SU-DHL-6 (cell line): ENCODE results near the gene ERMP1.

Experiments used
- H2AFZ ChIP-seq: fragments of 200-600 bp; sonication (generic); 2 replicates; pipeline ENCODE4 v1.6.1; 2014; ENCODE audit warnings: low read depth, mild to moderate bottlenecking, moderate library complexity, mixed read lengths, antibody characterized with exemption, low read length; ENCODE audit not compliant: severe bottlenecking
- H3F3A ChIP-seq: fragments of 200-600 bp; shearing (Covaris generic); 2 replicates; pipeline ENCODE4 v1.6.0; 2016; ENCODE audit warnings: antibody characterized with exemption, mild to moderate bottlenecking; ENCODE audit not compliant: insufficient read depth
- H3K27ac ChIP-seq: fragments of 200-600 bp; sonication (generic); 2 replicates; pipeline ENCODE4 v1.5.1; 2016; ENCODE audit warnings: low read depth, mild to moderate bottlenecking, low read length, moderate library complexity, mixed read lengths
- H3K27me3 ChIP-seq: fragments of 200-600 bp; sonication (generic), shearing (Covaris generic); 2 replicates; pipeline ENCODE4 v1.6.0; 2014; ENCODE audit warnings: mild to moderate bottlenecking, low read length
- H3K36me3 ChIP-seq: fragments of 200-600 bp; sonication (generic); 2 replicates; pipeline ENCODE4 v1.6.1; 2014; ENCODE audit warnings: mild to moderate bottlenecking, low read length, mixed read lengths
- H3K4me2 ChIP-seq: fragments of 300-600, 200-600 bp; shearing (Covaris generic), sonication (generic); 2 replicates; pipeline ENCODE4 v1.6.0; 2014; ENCODE audit warnings: low read length, low read depth, mild to moderate bottlenecking; ENCODE audit not compliant: poor library complexity, severe bottlenecking
- H3K4me3 ChIP-seq: fragments of 200-600 bp; sonication (generic); 2 replicates; pipeline ENCODE4 v1.5.1; 2014; ENCODE audit warnings: antibody characterized with exemption, low read length, mild to moderate bottlenecking, mixed read lengths; ENCODE audit not compliant: insufficient read depth, poor library complexity, severe bottlenecking
- H3K79me2 ChIP-seq: fragments of 200-600 bp; sonication (generic); 2 replicates; pipeline ENCODE4 v1.6.1; 2014; ENCODE audit warnings: mild to moderate bottlenecking, low read length, moderate library complexity; ENCODE audit not compliant: insufficient read depth
- H3K9ac ChIP-seq: fragments of 200-600 bp; sonication (generic); 2 replicates; pipeline ENCODE4 v1.7.0; 2014; ENCODE audit warnings: mild to moderate bottlenecking, low read length
- H3K9me2 ChIP-seq: fragments of 200-600 bp; sonication (generic); replicated peaks from 2 replicates; pipeline ENCODE4 v1.6.1; 2014; ENCODE audit warnings: low read length; ENCODE audit not compliant: insufficient read depth
- H3K9me3 ChIP-seq: fragments of 200-600 bp; sonication (generic); 2 replicates; pipeline ENCODE4 v1.6.1; 2014; ENCODE audit warnings: low read length, mixed read lengths; ENCODE audit not compliant: insufficient read depth
- H4K20me1 ChIP-seq: fragments of 200-600 bp; sonication (generic); 2 replicates; pipeline ENCODE4 v1.6.1; 2014; ENCODE audit warnings: low read depth, mild to moderate bottlenecking, antibody characterized with exemption, low read length, moderate library complexity, mixed read lengths
- EZH2phosphoT487 ChIP-seq: fragments of 200-600 bp; sonication (generic), shearing (Covaris generic); conservative IDR thresholded peaks from 2 replicates; pipeline ENCODE4 v1.6.1; 2018; ENCODE audit warnings: mild to moderate bottlenecking, antibody characterized with exemption, low read length, moderate library complexity, mixed read lengths
- TF ChIP-seq, protein P1 (sequence below): fragments of 200-600 bp; sonication (generic); IDR thresholded peaks from one replicate; pipeline ENCODE4 v1.5.1; 2017; ENCODE audit warnings: antibody characterized with exemption, mild to moderate bottlenecking, low read length, moderate library complexity; ENCODE audit not compliant: insufficient read depth, poor library complexity, severe bottlenecking

The ERMP1 gene

DNA sequence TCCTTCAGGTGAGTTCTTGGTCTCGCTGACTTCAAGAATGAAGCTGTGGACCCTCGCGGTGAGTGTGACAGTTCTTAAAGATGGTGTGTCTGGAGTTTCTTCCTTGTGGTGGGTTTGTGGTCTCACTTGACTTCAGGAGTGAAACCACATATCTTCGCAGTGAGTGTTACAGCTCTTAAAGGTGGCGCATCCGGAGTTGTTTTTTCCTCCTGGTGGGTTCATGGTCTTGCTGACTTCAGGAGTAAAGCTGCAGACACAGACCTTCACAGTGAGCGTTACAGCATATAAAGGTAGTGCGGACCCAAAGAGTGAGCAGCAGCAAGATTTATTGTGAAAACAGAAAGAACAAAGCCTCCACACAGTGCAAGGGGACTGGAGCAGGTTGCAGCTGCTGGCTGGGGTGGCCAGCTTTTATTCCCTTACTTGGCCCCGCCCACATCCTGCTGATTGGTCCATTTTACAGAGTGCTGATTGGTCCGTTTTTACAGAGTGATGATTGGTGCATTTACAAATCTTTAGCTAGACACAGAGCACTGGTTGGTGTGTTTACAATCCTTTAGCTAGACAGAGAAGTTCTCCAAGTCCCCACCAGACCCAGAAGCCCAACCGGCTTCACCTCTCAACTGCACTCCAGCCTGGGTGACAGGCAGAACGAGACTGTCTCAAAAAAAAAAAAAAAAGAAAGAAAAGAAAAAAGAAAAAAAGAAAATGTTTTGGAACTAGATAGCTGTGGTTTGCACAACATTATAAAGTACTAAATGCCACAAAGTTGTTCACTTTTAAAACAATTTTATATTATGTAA, 9.1 kb upstream of the ERMP1 start:
- no peak overlapping the region for H3K4me2 ChIP-seq
- no peaks in the 10 kb centered on the region for H3K27me3 ChIP-seq
- H3K4me3 ChIP-seq: no peak overlapping the region
- no peaks in the 10 kb centered on the region for H3K36me3 ChIP-seq
- no peak for TF ChIP-seq EZH2phosphoT487
- TF ChIP-seq, protein P1, sequence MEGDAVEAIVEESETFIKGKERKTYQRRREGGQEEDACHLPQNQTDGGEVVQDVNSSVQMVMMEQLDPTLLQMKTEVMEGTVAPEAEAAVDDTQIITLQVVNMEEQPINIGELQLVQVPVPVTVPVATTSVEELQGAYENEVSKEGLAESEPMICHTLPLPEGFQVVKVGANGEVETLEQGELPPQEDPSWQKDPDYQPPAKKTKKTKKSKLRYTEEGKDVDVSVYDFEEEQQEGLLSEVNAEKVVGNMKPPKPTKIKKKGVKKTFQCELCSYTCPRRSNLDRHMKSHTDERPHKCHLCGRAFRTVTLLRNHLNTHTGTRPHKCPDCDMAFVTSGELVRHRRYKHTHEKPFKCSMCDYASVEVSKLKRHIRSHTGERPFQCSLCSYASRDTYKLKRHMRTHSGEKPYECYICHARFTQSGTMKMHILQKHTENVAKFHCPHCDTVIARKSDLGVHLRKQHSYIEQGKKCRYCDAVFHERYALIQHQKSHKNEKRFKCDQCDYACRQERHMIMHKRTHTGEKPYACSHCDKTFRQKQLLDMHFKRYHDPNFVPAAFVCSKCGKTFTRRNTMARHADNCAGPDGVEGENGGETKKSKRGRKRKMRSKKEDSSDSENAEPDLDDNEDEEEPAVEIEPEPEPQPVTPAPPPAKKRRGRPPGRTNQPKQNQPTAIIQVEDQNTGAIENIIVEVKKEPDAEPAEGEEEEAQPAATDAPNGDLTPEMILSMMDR: no peak
- no peaks in the 10 kb centered on the region for H3F3A ChIP-seq
- no peak overlapping the region for H3K27ac ChIP-seq
- H3K9ac ChIP-seq: no peak overlapping the region
- H3K79me2 ChIP-seq: no peaks in the 10 kb centered on the region
- no peaks in the 10 kb centered on the region for H4K20me1 ChIP-seq
- no peaks in the 10 kb centered on the region for H3K9me2 ChIP-seq
- no peaks in the 10 kb centered on the region for H3K9me3 ChIP-seq
- H2AFZ ChIP-seq: no peak overlapping the region

GRCh38 chr9:5840788-5841187, 7.9 kb upstream of the ERMP1 start:
- TF ChIP-seq EZH2phosphoT487: no peak
- TF ChIP-seq, protein P1: no peak
- Histone ChIP-seq H3F3A (no peaks in the 10 kb centered on the region), H3K4me2 (no peak overlapping the region), H3K79me2 (no peaks in the 10 kb centered on the region), H2AFZ (no peak overlapping the region), H3K4me3 (no peak overlapping the region), H3K9ac (no peak overlapping the region), H3K9me2 (no peaks in the 10 kb centered on the region), H3K27ac (no peak overlapping the region), H4K20me1 (no peaks in the 10 kb centered on the region), H3K36me3 (no peaks in the 10 kb centered on the region), H3K9me3 (no peaks in the 10 kb centered on the region), H3K27me3 (no peaks in the 10 kb centered on the region)

GRCh38 chr9:5839572-5839902, 6.6 kb upstream of the ERMP1 start:
- no peak overlapping the region for H3K4me3 ChIP-seq
- no peak overlapping the region for H3K4me2 ChIP-seq
- H2AFZ ChIP-seq: no peak overlapping the region
- H3K27ac ChIP-seq: no peak overlapping the region
- H3K27me3 ChIP-seq: no peaks in the 10 kb centered on the region
- H3F3A ChIP-seq: no peaks in the 10 kb centered on the region
- no peak for TF ChIP-seq EZH2phosphoT487
- TF ChIP-seq, protein P1: no peak
- H4K20me1 ChIP-seq: no peaks in the 10 kb centered on the region
- H3K36me3 ChIP-seq: no peaks in the 10 kb centered on the region
- no peaks in the 10 kb centered on the region for H3K9me2 ChIP-seq
- H3K9ac ChIP-seq: no peak overlapping the region
- no peaks in the 10 kb centered on the region for H3K9me3 ChIP-seq
- no peaks in the 10 kb centered on the region for H3K79me2 ChIP-seq
